ENCODE measurements around the gene BICDL1. TPM values are rescaled to one million over a fixed set of nuclear protein-coding genes. Genes with fewer than 3 reads are reported as not detected.
A peak's percentile ranks its signal among the peaks of the same experiment; 100 is the strongest.

BICDL1 gene
- total and polyA plus RNA-seq, 2 of the 4 experiments (the other 2 are of a cell fraction): not detected

GRCh38 chr12:120095331-120095730 lies 106.3 kb downstream of the BICDL1 start:
- H3K4me3 ChIP-seq (ENCODE audit: insufficient read depth, low read depth, low read length): no peak overlapping the region
- H2AFZ ChIP-seq (replicated peaks; ENCODE audit: low read length, poor library complexity): no peak overlapping the region
- dilution Hi-C loops (cut with HindIII; ENCODE audit: low sequenced_read_pairs, unreplicated experiment): no loop called here
- no peak overlapping the region for H3K27ac ChIP-seq (ENCODE audit: insufficient read depth, low read length)
- H3K56ac ChIP-seq (ENCODE audit: extremely low read depth, insufficient read depth, low read length): no peak overlapping the region
- H4K91ac ChIP-seq (ENCODE audit: insufficient read depth, low read depth, low read length): no peak overlapping the region
- no peak overlapping the region for H4K5ac ChIP-seq (ENCODE audit: low read depth, low read length)
- H3K4ac ChIP-seq (ENCODE audit: low read depth, low read length): no peak overlapping the region
- H2AK5ac ChIP-seq (ENCODE audit: low read depth, low read length): no peak overlapping the region
- no peak overlapping the region for H3K9ac ChIP-seq (ENCODE audit: low read depth, low read length)
- POLR2A ChIA-PET (ENCODE audit: unreplicated experiment): no interaction called here
- no peak overlapping the region for H4K8ac ChIP-seq (ENCODE audit: low read depth in 2 of 2, low read length in 2 of 2)
- no peak overlapping the region for H3K18ac ChIP-seq (ENCODE audit: low read depth, low read length)
- H3K36me3 ChIP-seq (ENCODE audit: control insufficient read depth, insufficient read depth, low read length): peaks cover 51% of the 10 kb centered on the region
- peaks cover 4 to 39% of the 10 kb centered on the region in 2 experiments; a peak in 3 of 4 replicates for H3K79me1 ChIP-seq (ENCODE audit: low read depth in 1 of 2, low read length in 2 of 2)
- CTCF ChIA-PET: no interaction called here
- ATAC-seq (ENCODE audit: low read depth) (no peak), DNase-seq (no peak)
- TF ChIP-seq MAZ (IDR thresholded peaks at IDR 0.05; ENCODE audit: borderline replicate concordance, low read depth, low read length) (no peak), SMC3 (IDR thresholded peaks at IDR 0.05; ENCODE audit: low read depth, low read length) (no peak), BHLHE40 (IDR thresholded peaks at IDR 0.05; ENCODE audit: low read depth, low read length) (no peak), RFX5 (IDR thresholded peaks at IDR 0.05; ENCODE audit: low read depth, low read length) (no peak), ELK1 (IDR thresholded peaks at IDR 0.05; ENCODE audit: borderline replicate concordance, low read depth, low read length) (no peak), CEBPB (IDR thresholded peaks at IDR 0.05; ENCODE audit: low read depth, low read length) (no peak), RAD21 (IDR thresholded peaks at IDR 0.05; ENCODE audit: low read length) (no peak), POLR2A (IDR thresholded peaks at IDR 0.05; ENCODE audit: low read depth, low read length) (no peak), CHD1 (IDR thresholded peaks at IDR 0.05; ENCODE audit: low read depth, low read length) (no peak)
- H2BK15ac ChIP-seq (ENCODE audit: low read depth, low read length): no peak overlapping the region
- H3K9me1 ChIP-seq (ENCODE audit: insufficient read depth, low read length): peaks cover 15% of the 10 kb centered on the region
- no peaks in the 10 kb centered on the region for H3K27me3 ChIP-seq (ENCODE audit: control insufficient read depth, insufficient read depth, low read length)
- no peak overlapping the region for H3K23ac ChIP-seq (ENCODE audit: low read depth, low read length)
- H3K9me3 ChIP-seq (ENCODE audit: control insufficient read depth, insufficient read depth, low read length): no peaks in the 10 kb centered on the region
- H2BK20ac ChIP-seq (ENCODE audit: low read depth, low read length): no peak overlapping the region
- no peak overlapping the region for H3K4me2 ChIP-seq (ENCODE audit: low read depth, low read length)
- H2BK5ac ChIP-seq (ENCODE audit: low read depth, low read length, poor library complexity, severe bottlenecking): no peak overlapping the region
- in situ Hi-C loops (cut with MboI; ENCODE audit: low sequenced_read_pairs): no loop called here
- intact Hi-C loops (cut with micrococcal nuclease): no loop called here
- no peak overlapping the region for H3K14ac ChIP-seq (replicated peaks; ENCODE audit: low read depth, low read length)
- H2BK120ac ChIP-seq (ENCODE audit: low read depth, low read length): no peak overlapping the region
- H2AK9ac ChIP-seq (replicated peaks; ENCODE audit: low read depth, low read length, poor library complexity): peak overlapping the region; percentile 55
- H4K20me1 ChIP-seq (ENCODE audit: insufficient read depth, low read length): peaks cover 50% of the 10 kb centered on the region
- BruUV-seq (replicated peaks): no TSS peak
- WGBS, 2 experiments (ENCODE audit: extremely low coverage in 2 of 2, insufficient read length in 1 of 2): 81% methylated on average over 6 of the region's 13 CpGs; no CpG with 5 or more reads in 1 of the 2 experiments
- H3K4me1 ChIP-seq (ENCODE audit: control insufficient read depth, insufficient read depth, low read length): no peaks in the 10 kb centered on the region; the same call in 1 of the 2 replicates

Data from IMR-90 (cell line).